ENCODE results near the gene LDB1.

DNA sequence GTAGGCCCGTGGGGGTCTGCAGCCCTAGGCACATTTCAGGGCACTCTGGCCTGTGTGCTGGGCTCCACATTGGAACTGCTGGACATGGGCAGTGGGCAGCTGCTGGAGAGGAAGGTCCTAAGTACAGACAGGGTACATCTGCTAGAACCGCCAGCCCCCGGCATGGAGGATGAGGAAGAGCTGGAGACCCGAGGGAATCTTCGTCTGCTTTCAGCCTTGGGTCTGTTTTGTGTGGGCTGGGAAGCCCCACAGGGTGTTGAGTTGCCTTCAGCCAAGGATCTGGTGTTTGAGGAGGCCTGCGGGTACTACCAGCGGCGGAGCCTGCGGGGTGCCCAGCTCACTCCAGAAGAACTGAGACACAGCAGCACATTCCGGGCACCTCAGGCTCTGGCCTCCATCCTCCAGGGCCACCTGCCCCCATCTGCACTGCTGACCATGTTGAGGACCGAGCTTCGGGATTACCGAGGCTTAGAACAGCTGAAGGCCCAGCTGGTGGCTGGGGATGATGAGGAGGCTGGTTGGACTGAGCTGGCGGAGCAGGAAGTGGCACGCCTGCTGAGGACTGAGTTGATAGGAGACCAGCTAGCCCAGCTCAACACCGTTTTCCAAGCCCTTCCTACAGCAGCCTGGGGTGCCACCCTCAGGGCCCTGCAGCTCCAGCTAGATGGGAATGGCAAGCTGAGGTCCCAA, 53.6 kb downstream of the LDB1 start:
- TF ChIP-seq POLR2A (IDR thresholded peaks at IDR 0.05), result no peak
- TF ChIP-seq, protein P1, sequence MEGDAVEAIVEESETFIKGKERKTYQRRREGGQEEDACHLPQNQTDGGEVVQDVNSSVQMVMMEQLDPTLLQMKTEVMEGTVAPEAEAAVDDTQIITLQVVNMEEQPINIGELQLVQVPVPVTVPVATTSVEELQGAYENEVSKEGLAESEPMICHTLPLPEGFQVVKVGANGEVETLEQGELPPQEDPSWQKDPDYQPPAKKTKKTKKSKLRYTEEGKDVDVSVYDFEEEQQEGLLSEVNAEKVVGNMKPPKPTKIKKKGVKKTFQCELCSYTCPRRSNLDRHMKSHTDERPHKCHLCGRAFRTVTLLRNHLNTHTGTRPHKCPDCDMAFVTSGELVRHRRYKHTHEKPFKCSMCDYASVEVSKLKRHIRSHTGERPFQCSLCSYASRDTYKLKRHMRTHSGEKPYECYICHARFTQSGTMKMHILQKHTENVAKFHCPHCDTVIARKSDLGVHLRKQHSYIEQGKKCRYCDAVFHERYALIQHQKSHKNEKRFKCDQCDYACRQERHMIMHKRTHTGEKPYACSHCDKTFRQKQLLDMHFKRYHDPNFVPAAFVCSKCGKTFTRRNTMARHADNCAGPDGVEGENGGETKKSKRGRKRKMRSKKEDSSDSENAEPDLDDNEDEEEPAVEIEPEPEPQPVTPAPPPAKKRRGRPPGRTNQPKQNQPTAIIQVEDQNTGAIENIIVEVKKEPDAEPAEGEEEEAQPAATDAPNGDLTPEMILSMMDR (IDR thresholded peaks at IDR 0.05), result no peak

Data from heart left ventricle (tissue), 13 donors.